Loucy (cell line): Measurements from ENCODE around the gene AGGF1.

ENCODE experiments used
- H2AFZ ChIP-seq: fragments of 200-600 bp; sonication (generic); 2 replicates; pipeline ENCODE4 v1.6.0; 2016; ENCODE audit warnings: antibody characterized with exemption, mild to moderate bottlenecking, low read length, moderate library complexity
- H3F3A ChIP-seq: fragments of 200-600 bp; 2 replicates; pipeline ENCODE4 v1.6.0; 2016; ENCODE audit warnings: antibody characterized with exemption, low read depth, mild to moderate bottlenecking
- H3K27me3 ChIP-seq: fragments of 200-600 bp; sonication (generic); 2 replicates; pipeline ENCODE4 v1.6.1; 2014; ENCODE audit warnings: low read length, mild to moderate bottlenecking; ENCODE audit not compliant: insufficient read depth, poor library complexity, severe bottlenecking
- H3K36me3 ChIP-seq: fragments of 200-600 bp; sonication (generic); 2 replicates; pipeline ENCODE4 v1.6.1; 2016; ENCODE audit warnings: low read length; ENCODE audit not compliant: insufficient read depth
- H3K4me1 ChIP-seq: fragments of 200-600 bp; sonication (generic); 2 replicates; pipeline ENCODE4 v1.5.1; 2014; ENCODE audit warnings: low read length, mild to moderate bottlenecking; ENCODE audit not compliant: insufficient read depth, poor library complexity, severe bottlenecking
- H3K4me2 ChIP-seq: fragments of 200-600 bp; sonication (generic); 2 replicates; pipeline ENCODE4 v1.6.0; 2014; ENCODE audit warnings: antibody characterized with exemption, low read length, low read depth, mild to moderate bottlenecking; ENCODE audit not compliant: poor library complexity, severe bottlenecking
- H3K4me3 ChIP-seq: fragments of 200-600 bp; sonication (generic); 2 replicates; pipeline ENCODE4 v1.5.1; 2014; ENCODE audit warnings: low read length, mild to moderate bottlenecking, mixed read lengths; ENCODE audit not compliant: poor library complexity, severe bottlenecking
- H3K79me2 ChIP-seq: fragments of 200-600 bp; sonication (generic); 2 replicates; pipeline ENCODE4 v1.6.1; 2014; ENCODE audit warnings: low read length; ENCODE audit not compliant: insufficient read depth
- H3K9ac ChIP-seq: fragments of 200-600 bp; sonication (generic); 2 replicates; pipeline ENCODE4 v1.6.0; 2014; ENCODE audit warnings: mild to moderate bottlenecking, low read depth, low read length, moderate library complexity; ENCODE audit not compliant: poor library complexity, severe bottlenecking
- H3K9me2 ChIP-seq: fragments of 200-600 bp; sonication (generic); replicated peaks from 2 replicates; pipeline ENCODE4 v1.6.1; 2016; ENCODE audit warnings: low read depth, low read length, mixed read lengths
- H3K9me3 ChIP-seq: fragments of 200-600 bp; sonication (generic); 2 replicates; pipeline ENCODE4 v1.6.1; 2014; ENCODE audit warnings: mild to moderate bottlenecking, antibody characterized with exemption, low read length, low read depth; ENCODE audit not compliant: insufficient read depth
- H4K20me1 ChIP-seq: fragments of 200-600 bp; sonication (generic); 2 replicates; pipeline ENCODE4 v1.6.0; 2014; ENCODE audit warnings: antibody characterized with exemption, low read length, mild to moderate bottlenecking; ENCODE audit not compliant: insufficient read depth, poor library complexity, severe bottlenecking
- CTCF ChIP-seq: fragments of 200-600 bp; sonication (generic); conservative IDR thresholded peaks from 2 replicates; pipeline ENCODE4 v1.5.1; 2014; ENCODE audit warnings: mild to moderate bottlenecking, antibody characterized with exemption, low read length
- EZH2phosphoT487 ChIP-seq: fragments of 200-600 bp; IDR thresholded peaks from 2 replicates; pipeline ENCODE4 v1.6.1; 2018; ENCODE audit warnings: antibody characterized with exemption, mild to moderate bottlenecking, moderate library complexity, borderline replicate concordance

AGGF1 gene

GRCh38 chr5:77073667-77074066, 43.5 kb downstream of the AGGF1 start:
- Histone ChIP-seq H3K9ac (no peak overlapping the region), H3K9me3 (no peaks in the 10 kb centered on the region), H2AFZ (no peak overlapping the region), H3K9me2 (no peaks in the 10 kb centered on the region), H3K27me3 (no peaks in the 10 kb centered on the region), H4K20me1 (peaks cover 2% of the 10 kb centered on the region), H3K4me3 (no peak overlapping the region), H3K79me2 (peaks cover 4% of the 10 kb centered on the region; the same call in 1 of the 2 replicates), H3F3A (no peaks in the 10 kb centered on the region), H3K4me1 (no peaks in the 10 kb centered on the region), H3K4me2 (no peak overlapping the region), H3K36me3 (peaks cover 32% of the 10 kb centered on the region; the same call in 1 of the 2 replicates)
- TF ChIP-seq CTCF = no peak

GRCh38 chr5:77074745-77075144, 44.5 kb downstream of the AGGF1 start:
- no peak overlapping the region for H3K4me3 ChIP-seq
- no peaks in the 10 kb centered on the region for H3K9me2 ChIP-seq
- H3K9ac ChIP-seq = no peak overlapping the region
- H3F3A ChIP-seq = no peaks in the 10 kb centered on the region
- no peaks in the 10 kb centered on the region for H3K27me3 ChIP-seq
- H3K9me3 ChIP-seq = no peaks in the 10 kb centered on the region
- H3K4me2 ChIP-seq = no peak overlapping the region
- no peak for TF ChIP-seq CTCF
- TF ChIP-seq EZH2phosphoT487 = no peak
- peaks cover 11% of the 10 kb centered on the region for H4K20me1 ChIP-seq
- peaks cover 5% of the 10 kb centered on the region; the same call in 1 of the 2 replicates for H3K79me2 ChIP-seq
- H3K36me3 ChIP-seq = peaks cover 25% of the 10 kb centered on the region; the same call in 1 of the 2 replicates
- no peak overlapping the region for H2AFZ ChIP-seq
- no peaks in the 10 kb centered on the region for H3K4me1 ChIP-seq

GRCh38 chr5:77076961-77077828, 47.0 kb downstream of the AGGF1 start:
- Histone ChIP-seq H3K4me2 (no peak overlapping the region), H2AFZ (no peak overlapping the region), H3K4me1 (no peaks in the 10 kb centered on the region), H3K36me3 (peaks cover 25% of the 10 kb centered on the region; the same call in 1 of the 2 replicates), H3K4me3 (no peak overlapping the region), H3K9me3 (no peaks in the 10 kb centered on the region), H3F3A (no peaks in the 10 kb centered on the region), H3K9me2 (no peaks in the 10 kb centered on the region), H3K27me3 (no peaks in the 10 kb centered on the region), H4K20me1 (peaks cover 11% of the 10 kb centered on the region), H3K79me2 (peaks cover 10% of the 10 kb centered on the region; the same call in 1 of the 2 replicates), H3K9ac (no peak overlapping the region)
- TF ChIP-seq EZH2phosphoT487 (no peak), CTCF (no peak)
